T-helper 2 cell treated with Interferon-gamma antibody and Interleukin-4, amounts not matched to agents 100 ng/mL and 5 ng/mL, for 36 hours (primary cell): ENCODE measurements around the gene SIM1. TPM values are rescaled to one million over a fixed set of nuclear protein-coding genes. Genes with fewer than 3 reads are reported as not detected.

Experiments used
- intact Hi-C: fragments of 100-400 bp; cut with micrococcal nuclease; formaldehyde crosslinking; loops from one replicate; pipeline ENCODE4 v1.15.1; 2023
- total RNA-seq: library from RNA; stranded (reverse); gene quantifications from 2 replicates; pipeline ENCODE4 v1.2.3, GENCODE V29; 2022

SIM1 gene
- total RNA-seq: 0.07 and 0.16 TPM in 2 replicates

- intact Hi-C loops: loop anchor here (5.0 kb wide), 3 partner anchors 293 to 1628 kb away; partner anchors contain the start of gene PRDM13
Measured at GRCh38 chr6:100464903-100465700, at the start of gene SIM1. Gene SIM1, minus strand, starts transcription at chr6:100464921. Its CDS starts 1,453 bp downstream, at chr6:100463468.

DNA sequence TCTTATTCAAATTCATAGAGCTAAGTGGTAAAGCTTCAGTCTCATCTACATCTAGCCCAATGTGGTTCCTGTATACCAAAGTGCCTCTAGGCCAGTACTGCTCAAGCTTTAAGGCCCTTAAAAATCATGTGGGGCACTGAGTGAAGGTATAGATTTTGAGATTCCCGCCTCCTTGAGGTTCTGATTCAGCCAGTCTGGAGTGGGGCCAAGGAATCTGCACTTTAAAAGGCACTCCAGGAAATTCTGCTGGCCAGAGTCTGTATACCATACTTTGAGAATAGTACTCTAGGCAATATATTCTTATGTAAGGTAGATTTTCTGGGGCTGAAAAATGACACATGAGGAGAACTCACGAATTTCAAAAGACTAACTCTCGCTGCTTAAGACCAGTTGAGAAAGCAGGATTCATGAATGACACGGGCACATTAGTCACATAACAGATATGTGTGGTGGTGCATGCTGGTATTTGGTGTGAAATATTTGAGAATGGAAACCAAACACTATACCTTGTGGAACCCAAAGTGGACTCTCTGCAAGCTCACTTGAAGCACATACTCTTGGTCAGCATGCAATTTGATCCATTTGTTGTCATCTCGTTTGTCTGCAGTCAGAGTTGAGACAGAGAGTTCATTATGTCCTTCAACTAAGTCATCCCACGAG is 47.6 kb upstream of the SIM1 start:
- intact Hi-C loops: no loop called here

- intact Hi-C loops: no loop called here
Measured at GRCh38 chr6:100509101-100509500, 44.4 kb upstream of the SIM1 start.

- intact Hi-C loops: no loop called here
Measured at GRCh38 chr6:100506651-100507050, 41.9 kb upstream of the SIM1 start.

DNA sequence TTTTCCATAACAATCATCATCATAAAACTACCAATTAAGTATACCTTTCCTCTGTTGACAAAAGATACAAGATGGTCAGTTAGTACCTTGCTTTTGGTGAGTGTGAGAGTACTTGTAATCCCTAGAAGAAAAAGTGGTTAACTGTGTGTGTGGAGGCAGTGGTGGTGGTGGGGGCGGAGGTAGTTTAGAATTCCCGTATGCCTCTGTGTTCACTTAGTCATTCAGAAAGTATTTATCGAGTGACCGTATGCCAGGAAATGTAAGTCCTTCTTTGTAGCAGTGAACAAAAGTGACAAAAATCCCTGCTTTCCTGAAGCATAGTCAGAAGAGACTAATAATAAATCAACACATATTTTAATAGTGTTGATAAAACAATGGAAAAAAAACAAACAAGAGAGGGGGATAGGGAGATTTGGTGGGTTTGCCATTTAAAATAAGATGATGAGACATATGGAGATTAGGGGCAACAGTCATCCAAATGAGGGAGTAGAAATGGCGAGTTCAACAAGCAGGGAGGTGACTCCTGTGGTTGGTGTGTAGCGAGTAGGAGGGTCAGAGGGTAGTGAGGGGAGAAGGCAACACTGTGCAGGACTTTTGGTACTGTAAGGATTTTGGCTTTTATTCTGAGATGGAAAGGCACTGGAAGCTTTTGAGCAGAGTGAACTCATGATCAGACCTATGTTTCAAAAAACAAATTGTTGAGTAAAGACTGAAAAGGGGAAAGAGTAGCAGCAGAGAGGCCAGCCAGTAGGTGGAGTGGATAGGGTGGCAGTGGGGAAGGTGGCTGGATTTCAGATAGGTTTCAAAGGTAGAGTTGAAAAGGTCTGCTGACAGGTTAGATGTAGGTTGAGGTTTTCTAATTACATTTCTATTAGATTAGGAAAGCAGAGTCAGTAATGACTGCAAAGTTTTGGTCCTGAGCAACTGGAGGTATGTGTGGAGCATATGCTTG is 40.3 kb upstream of the SIM1 start:
- intact Hi-C loops: no loop called here

DNA sequence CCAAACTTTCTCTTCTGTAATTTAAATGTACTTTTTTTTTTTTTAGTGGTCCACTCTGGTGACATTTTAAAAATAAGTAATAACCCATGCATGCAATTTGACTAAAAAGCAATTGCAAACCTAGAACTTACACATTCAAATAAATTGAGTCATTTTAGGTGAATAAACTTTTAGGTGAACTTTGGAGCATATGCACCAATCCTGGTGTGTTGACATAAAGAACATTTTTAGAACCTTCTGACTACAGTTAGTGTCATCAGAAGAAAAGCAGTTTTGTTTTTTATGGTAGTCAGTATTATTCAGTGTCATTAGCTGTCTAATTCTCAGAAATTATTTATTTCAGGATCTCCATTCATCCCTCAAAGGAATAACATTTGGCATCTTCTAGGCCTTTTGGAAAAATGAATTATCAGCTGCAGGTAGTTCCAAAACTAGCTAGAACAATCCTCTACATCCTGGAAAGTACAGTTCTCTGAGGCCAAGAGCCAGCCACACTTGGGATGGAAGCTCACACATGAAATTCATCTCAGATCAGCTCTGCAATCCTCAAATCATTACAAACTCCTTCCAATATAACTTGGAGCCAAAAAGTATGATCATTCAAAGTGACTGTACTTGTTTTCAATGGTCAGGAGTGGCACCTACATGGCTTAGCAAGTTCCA is 38.5 kb upstream of the SIM1 start:
- intact Hi-C loops: no loop called here

DNA sequence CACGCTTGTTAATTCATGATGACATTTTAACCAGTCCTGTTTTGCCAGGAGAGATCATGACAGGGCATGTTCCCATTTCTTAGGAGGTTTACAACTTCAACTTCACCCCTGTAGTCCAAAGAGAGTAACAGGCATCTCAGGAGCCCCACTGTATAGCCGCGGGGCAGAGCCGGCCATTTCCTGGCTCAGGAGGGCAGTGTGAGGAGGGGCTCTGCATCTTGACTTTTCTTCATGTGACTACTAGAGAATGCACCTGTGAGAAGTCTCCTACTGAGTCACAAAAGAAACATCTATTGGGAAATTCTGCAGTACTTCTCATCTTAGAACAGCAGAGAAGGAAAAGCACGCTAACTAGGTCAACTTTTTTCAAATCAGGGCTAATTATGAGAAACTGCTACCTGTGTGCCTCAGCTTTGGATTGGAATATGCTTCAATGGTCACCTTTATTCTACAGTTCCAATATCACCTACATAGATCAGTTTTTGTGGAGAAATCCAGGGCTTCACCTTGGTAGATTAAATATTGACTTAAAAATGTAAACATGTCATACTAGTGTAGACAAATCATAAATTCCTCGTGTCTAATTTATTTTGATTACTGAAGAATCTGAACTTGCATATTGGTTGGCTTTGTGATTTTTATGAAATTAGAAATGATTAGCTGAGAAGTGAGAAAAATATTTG is 28.6 kb upstream of the SIM1 start:
- intact Hi-C loops: no loop called here

GRCh38 chr6:100491952-100492670 is 27.4 kb upstream of the SIM1 start:
- intact Hi-C loops: no loop called here

- intact Hi-C loops: no loop called here
Measured at GRCh38 chr6:100490065-100490464, 25.3 kb upstream of the SIM1 start.

DNA sequence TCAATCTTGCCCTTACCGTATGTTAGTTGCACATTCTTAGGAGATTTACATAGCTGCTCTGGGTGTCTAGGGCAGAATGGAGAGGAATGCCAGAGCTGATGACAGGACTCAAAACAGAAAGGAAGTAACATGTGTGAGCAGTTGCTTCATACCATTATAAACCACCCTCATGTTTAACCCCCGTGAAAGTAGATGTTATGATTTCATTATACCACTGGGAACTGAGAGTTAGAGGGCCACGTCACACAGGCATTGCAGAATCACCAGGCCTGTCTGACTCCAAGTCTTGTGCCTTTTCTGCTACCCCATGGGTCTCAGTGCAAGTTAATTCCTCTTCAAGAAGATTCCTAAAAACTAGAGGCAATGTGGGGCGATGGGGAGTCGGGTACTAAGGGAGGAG is 23.5 kb upstream of the SIM1 start:
- intact Hi-C loops: no loop called here

GRCh38 chr6:100487638-100488037 is 22.9 kb upstream of the SIM1 start:
- intact Hi-C loops: no loop called here

- intact Hi-C loops: no loop called here
Measured at GRCh38 chr6:100485268-100485667, 20.5 kb upstream of the SIM1 start.

GRCh38 chr6:100484474-100484873 is 19.8 kb upstream of the SIM1 start:
- intact Hi-C loops: no loop called here

DNA sequence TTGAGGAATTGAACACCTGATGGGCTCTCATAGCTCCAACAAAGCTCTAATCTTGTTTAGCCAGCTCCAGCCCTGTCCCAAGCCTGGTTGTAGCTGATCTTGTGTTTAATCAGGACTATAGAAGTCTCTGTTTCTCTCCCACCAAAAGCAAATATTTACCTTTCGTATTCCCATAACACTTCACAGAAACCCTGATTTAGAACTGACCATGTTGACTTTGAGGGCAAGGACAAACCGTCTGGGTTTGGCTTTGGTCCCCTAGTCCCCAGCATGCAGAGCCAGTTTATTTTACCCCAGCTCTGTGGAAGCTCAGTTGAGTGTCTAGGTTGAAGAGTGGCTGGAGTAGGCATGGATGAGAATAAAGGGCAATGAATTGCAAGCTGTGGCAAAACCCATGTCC is 18.0 kb upstream of the SIM1 start:
- intact Hi-C loops: no loop called here

DNA sequence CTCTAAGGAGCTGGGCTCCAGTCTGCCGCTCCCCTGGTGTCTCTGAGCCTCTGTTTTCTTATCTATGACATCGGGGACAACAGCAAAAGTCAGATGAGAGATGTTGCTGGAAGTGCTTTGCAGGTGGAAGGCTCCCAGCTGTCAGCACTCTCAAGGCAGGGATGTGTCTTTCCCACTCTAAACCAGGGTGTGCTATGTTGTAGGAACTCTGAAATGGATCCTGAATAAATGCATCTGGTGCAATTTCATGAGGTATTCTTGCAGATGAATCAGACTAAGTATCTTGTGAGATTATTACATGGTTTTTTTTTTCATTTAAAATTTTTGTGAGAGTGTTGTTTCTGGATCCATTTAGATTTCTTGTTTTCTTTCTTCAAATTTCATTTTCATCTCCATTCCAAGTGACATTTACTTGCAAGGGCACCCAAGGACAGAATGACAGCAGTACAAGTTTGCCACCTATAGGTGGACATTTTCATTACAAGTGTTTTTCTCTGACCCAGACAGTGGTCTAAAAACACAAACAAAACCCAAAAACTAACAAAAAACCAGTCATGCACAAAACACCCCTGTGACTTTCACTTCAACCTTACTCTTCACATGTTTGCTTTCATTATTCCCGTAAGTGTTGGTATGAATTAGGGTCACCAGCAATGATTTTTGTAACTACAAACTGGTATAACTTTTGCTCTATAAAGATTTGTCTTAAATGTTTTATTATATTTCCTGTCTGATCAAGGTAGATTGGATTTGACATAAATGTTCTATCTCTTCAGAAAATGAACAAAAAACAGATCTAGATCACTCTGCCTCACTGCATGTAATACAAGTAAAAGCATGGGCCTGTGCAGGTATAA is 14.7 kb upstream of the SIM1 start:
- intact Hi-C loops: loop anchor here (1.0 to 5.0 kb wide), 6 partner anchors 37 to 611 kb away; no protein-coding TSS in a partner anchor

DNA sequence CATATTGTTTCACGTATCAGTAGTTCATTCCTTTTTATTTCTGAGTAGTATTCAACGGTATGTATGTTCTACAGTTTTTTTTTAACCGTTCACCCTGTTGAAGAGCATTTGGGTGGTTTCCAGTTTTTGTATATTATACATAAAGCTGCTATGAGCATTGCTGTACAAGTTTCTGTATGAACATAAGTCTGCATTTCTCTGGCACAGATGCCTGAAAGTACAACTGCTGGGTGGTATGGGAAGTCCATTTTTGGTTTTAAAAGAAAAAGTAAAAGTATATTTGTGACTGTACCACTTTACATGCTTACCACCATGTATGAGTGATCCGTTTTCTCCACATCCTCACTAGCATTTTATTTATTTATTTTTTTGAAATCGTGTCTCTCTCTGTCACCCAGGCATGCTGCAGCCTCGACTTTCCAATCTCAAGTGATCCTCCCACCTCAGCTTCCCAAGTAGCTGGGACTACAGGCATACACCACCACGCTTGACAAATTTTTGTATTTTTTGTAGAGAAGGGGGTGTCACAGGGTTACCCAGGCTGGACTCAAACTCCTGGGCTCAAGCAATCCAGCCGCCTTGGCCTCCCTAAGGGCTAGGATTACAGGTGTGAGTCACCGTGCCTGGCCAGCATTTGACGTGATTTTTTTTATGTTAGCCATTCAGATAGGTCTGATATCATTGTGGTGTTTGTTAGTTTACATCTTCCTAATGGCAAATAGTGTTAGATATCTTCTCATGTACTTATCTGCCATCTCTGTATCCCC is 11.0 kb upstream of the SIM1 start:
- intact Hi-C loops: loop anchor here (5.0 kb wide), 3 partner anchors 33 to 473 kb away; no protein-coding TSS in a partner anchor

- intact Hi-C loops: no loop called here
Measured at GRCh38 chr6:100473182-100473581, 8.5 kb upstream of the SIM1 start.

- intact Hi-C loops: no loop called here
Measured at GRCh38 chr6:100472674-100473073, 8.0 kb upstream of the SIM1 start.
